AG09309 (cell line): ENCODE measurements around the gene COL1A2.

Experiments used
- DNase-seq: peaks from one replicate; pipeline ENCODE4 v3.0.0-alpha.2; 2010; ENCODE audit warnings: low read depth
- H3K4me3 ChIP-seq: 2 replicates; pipeline ENCODE4 v1.5.1; 2011; ENCODE audit warnings: mild to moderate bottlenecking, low read depth, low read length, moderate library complexity; ENCODE audit not compliant: control insufficient read depth
- TF ChIP-seq, protein P1 (sequence below): IDR thresholded peaks from 2 replicates; pipeline ENCODE4 v1.5.1; 2011; ENCODE audit warnings: mild to moderate bottlenecking, low read depth, low read length, inconsistent platforms; ENCODE audit not compliant: insufficient read depth, control insufficient read depth; ENCODE audit errors: missing control alignments

The COL1A2 gene

GRCh38 chr7:94403546-94403945 is 8.9 kb downstream of the COL1A2 start:
- TF ChIP-seq, protein P1, sequence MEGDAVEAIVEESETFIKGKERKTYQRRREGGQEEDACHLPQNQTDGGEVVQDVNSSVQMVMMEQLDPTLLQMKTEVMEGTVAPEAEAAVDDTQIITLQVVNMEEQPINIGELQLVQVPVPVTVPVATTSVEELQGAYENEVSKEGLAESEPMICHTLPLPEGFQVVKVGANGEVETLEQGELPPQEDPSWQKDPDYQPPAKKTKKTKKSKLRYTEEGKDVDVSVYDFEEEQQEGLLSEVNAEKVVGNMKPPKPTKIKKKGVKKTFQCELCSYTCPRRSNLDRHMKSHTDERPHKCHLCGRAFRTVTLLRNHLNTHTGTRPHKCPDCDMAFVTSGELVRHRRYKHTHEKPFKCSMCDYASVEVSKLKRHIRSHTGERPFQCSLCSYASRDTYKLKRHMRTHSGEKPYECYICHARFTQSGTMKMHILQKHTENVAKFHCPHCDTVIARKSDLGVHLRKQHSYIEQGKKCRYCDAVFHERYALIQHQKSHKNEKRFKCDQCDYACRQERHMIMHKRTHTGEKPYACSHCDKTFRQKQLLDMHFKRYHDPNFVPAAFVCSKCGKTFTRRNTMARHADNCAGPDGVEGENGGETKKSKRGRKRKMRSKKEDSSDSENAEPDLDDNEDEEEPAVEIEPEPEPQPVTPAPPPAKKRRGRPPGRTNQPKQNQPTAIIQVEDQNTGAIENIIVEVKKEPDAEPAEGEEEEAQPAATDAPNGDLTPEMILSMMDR, result no peak
- DNase-seq, result no peak
- H3K4me3 ChIP-seq, result no peak overlapping the region; the same call in 1 of the 2 replicates

DNA sequence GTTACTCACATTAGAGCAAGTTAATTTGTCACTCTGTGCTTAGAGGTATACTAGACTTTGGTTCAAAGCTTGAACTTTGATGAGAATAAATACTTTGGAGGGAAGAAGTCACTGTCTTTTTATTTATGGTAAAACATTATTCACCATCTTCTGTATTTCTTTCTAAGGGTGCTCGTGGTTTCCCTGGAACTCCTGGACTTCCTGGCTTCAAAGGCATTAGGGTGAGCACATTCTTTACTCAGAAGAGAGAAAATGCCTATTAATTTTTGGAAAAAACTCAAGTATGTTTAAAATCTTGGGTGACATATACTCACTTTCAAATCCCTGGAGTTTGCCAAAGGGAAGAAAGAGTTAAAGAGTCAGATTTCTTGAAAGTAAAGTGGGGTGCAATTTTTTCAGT is 10.8 kb downstream of the COL1A2 start:
- TF ChIP-seq, protein P1, result no peak
- no peak overlapping the region for H3K4me3 ChIP-seq
- no peak for DNase-seq

DNA sequence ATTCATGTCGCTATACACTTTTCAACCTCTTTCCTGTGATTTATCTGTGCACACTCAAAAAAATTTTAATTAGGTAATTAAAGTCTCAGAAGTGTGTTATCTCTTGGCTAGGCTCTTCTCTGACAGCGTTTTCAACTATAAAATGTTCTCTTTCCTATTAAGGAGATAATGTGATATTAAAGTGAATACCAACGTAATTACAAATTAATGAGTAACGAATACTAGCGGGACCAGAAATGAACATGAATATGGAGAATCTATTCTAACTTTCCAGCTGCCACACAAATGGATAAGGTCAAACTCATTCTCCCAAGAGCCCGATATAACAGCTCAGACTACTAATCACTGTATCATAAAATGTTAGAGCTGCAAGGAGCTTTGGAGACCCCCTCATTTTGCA is 12.0 kb downstream of the COL1A2 start:
- DNase-seq, result no peak
- TF ChIP-seq, protein P1, result no peak
- H3K4me3 ChIP-seq, result no peak overlapping the region

DNA sequence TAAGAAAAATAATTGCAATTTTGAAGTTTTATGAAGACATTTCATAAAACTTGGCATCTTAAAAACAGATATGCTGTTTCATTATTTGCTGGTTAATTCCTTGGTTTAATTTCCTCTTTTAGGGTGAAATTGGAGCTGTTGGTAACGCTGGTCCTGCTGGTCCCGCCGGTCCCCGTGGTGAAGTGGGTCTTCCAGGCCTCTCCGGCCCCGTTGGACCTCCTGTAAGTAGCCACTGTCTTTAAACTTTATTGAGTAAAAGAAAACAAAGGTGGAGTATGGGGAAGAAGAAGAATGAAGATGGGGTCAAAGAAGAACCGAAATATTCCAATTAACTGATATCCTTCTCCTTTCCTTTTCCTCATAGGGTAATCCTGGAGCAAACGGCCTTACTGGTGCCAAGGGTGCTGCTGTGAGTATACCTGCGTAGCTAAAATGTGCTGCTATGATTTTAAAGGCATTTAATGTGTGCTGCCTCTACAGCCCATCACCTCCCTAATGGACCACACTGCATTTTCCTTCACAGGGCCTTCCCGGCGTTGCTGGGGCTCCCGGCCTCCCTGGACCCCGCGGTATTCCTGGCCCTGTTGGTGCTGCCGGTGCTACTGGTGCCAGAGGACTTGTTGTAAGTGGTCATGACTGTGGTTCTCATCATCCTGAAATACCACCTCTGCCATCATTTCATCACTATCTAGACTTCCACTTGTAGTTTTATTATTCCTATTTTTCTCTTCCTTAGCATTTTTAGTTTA is 14.7 kb downstream of the COL1A2 start:
- DNase-seq, result no peak
- no peak overlapping the region for H3K4me3 ChIP-seq

DNA sequence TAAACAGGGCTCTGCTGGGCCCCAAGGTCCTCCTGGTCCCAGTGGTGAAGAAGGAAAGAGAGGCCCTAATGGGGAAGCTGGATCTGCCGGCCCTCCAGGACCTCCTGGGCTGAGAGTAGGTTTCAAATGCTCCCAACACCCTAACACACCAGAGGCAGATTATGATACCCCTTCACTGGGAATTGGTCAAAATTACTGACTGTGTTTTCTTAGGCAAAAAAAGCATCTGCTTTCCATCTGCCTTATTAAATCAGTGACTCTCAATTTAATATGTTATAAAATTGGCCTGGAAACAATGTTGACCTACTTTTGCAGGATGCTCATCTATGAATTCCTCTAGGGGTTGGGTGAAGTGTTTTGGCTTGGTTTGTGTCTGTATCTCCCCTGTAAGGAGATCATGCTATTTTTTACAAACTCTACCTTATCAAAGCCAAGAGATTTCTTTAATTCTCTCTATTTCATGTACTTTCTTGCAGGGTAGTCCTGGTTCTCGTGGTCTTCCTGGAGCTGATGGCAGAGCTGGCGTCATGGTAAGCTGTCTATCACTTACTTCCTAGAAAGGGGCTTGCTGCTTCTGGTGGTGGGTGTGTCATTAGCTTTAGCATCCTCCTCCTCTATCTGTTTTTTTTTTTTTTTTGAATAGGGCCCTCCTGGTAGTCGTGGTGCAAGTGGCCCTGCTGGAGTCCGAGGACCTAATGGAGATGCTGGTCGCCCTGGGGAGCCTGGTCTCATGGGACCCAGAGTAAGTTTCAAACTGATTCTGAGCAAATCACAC is 15.9 kb downstream of the COL1A2 start:
- H3K4me3 ChIP-seq, result no peak overlapping the region
- no peak for DNase-seq
- TF ChIP-seq, protein P1, result no peak

More for the DNA sequence above, 14.7 kb downstream of the COL1A2 start:
- TF ChIP-seq, protein P1, result no peak

DNA sequence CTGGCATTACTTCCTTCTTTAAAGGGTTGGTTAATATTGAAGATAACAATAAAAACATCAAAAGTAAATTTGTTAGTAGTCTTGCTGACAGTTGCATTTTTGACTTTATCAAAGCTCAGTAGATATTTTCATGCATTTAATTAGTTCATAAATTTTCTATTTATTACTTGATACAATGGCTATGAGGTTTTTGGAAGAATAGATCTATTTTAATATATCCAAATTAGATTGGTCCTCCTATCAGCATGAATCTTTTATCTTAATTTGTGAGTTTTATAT is 16.4 kb downstream of the COL1A2 start:
- TF ChIP-seq, protein P1, result no peak
- H3K4me3 ChIP-seq, result no peak overlapping the region
- no peak for DNase-seq
